Mucosa of descending colon (tissue), 3 donors: ENCODE data around the gene DIAPH2. TPM values are rescaled to one million over a fixed set of nuclear protein-coding genes. Genes with fewer than 3 reads are reported as not detected.
"Not testable (repeated sequence)": the region's sequence is repeated elsewhere in the genome, so short reads cannot be mapped to it uniquely, and the experiment has no call there.

ENCODE experiments used
- ATAC-seq: fragments of 200-7000 bp; cut with Tn5 transposase; one replicate; pipeline ENCODE4 v1.9.1; 2020; ENCODE audit warnings: mild to moderate bottlenecking, moderate library complexity
- DNase-seq, 3 donors: peaks; one replicate each; pipeline ENCODE4 v3.0.0-alpha.2; 2020
- H3K36me3 ChIP-seq: fragments of 200-600 bp; one replicate; pipeline ENCODE4 v1.8.0; 2021; ENCODE audit warnings: low read depth, mild to moderate bottlenecking
- H3K4me1 ChIP-seq: fragments of 200-600 bp; one replicate; pipeline ENCODE4 v1.8.0; 2021; ENCODE audit warnings: low read depth, mild to moderate bottlenecking
- H3K4me3 ChIP-seq: fragments of 200-600 bp; one replicate; pipeline ENCODE4 v1.8.0; 2021; ENCODE audit warnings: mild to moderate bottlenecking
- H3K9me3 ChIP-seq: fragments of 200-600 bp; one replicate; pipeline ENCODE4 v1.8.0; 2021; ENCODE audit warnings: mild to moderate bottlenecking
- intact Hi-C, 2 donors: fragments of 100-400 bp; cut with DNase I in 1 of 2; cut with micrococcal nuclease in 1 of 2; formaldehyde crosslinking; loops; one replicate each; pipeline versions ENCODE4 v1.11.0 to v1.11.1; 2022; cut with DNase I, micrococcal nuclease
- total RNA-seq, 3 donors: library from RNA; stranded (reverse); fragmentation: NEBNext Ultra II Directional in 2 of 3; extraction: Animal tissue kit (Norgen Biotek cat#: 25700) in 2 of 3; gene quantifications; one replicate each; pipeline versions ENCODE4 v1.2.1 to v1.2.4, GENCODE V29; 2021 to 2023
- TF ChIP-seq, protein P1 (sequence below): fragments of 200-600 bp; IDR thresholded peaks from one replicate; pipeline ENCODE4 v1.8.0; 2022; ENCODE audit warnings: antibody characterized with exemption, mild to moderate bottlenecking
- donor health status: DM: no; HTN: no; CAD: no; lungs with moderate emphysema.
- donor health status: DM: no; HTN: no; CAD: no.
- donor health status: DM: no; HTN: yes; CAD: no.

The DIAPH2 gene
- total RNA-seq, 3 donors from 2014 or later: 26.7 to 40.2 (median 29.6) TPM

DNA sequence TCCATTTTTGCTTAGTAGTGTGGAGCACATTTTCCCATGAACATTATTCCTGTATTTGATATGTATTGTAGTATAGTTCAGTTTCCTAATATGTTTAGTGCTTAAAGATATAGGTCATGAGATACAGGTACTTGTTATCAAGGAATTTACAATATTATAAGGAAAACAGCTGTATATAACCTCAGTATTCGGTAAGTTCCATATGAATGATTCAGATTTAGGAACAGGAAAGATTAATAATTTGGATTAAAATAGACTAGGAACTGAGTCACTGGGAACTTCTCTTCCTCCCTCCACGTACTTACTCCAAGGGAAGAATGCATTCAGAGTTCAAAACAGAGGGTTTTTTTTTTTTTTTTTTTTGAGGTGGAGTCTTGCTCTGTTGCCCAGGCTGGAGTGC lies 20.0 kb downstream of the DIAPH2 start:
- ATAC-seq (no peak), DNase-seq (no peak)
- intact Hi-C loops: no loop called here
- Histone ChIP-seq H3K36me3 (no peaks in the 10 kb centered on the region), H3K9me3 (no peaks in the 10 kb centered on the region), H3K4me1 (no peaks in the 10 kb centered on the region), H3K4me3 (no peak overlapping the region)
- TF ChIP-seq, protein P1, sequence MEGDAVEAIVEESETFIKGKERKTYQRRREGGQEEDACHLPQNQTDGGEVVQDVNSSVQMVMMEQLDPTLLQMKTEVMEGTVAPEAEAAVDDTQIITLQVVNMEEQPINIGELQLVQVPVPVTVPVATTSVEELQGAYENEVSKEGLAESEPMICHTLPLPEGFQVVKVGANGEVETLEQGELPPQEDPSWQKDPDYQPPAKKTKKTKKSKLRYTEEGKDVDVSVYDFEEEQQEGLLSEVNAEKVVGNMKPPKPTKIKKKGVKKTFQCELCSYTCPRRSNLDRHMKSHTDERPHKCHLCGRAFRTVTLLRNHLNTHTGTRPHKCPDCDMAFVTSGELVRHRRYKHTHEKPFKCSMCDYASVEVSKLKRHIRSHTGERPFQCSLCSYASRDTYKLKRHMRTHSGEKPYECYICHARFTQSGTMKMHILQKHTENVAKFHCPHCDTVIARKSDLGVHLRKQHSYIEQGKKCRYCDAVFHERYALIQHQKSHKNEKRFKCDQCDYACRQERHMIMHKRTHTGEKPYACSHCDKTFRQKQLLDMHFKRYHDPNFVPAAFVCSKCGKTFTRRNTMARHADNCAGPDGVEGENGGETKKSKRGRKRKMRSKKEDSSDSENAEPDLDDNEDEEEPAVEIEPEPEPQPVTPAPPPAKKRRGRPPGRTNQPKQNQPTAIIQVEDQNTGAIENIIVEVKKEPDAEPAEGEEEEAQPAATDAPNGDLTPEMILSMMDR: no peak

DNA sequence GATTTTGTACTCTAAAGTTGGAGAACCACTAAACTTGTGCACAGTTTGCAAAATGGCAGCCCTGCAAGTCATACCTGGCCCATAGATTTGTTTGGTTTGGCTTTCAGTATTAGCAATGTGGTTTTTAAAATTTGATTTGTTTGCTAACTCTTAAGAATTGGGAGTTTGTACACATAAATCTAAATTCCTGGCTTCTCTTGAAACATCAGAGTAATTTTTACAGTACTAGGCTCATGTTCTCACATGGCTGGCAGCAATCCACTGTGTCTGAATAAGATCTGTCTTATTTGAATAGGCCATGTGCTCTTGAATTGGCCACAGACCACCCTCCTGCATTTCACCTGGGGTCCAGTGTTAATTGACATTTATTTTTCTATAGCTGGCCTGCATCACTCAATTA lies 21.3 kb downstream of the DIAPH2 start:
- TF ChIP-seq, protein P1: no peak
- no peaks in the 10 kb centered on the region for H3K9me3 ChIP-seq
- no peak for DNase-seq
- H3K4me1 ChIP-seq: no peaks in the 10 kb centered on the region
- H3K36me3 ChIP-seq: no peaks in the 10 kb centered on the region
- intact Hi-C loops: no loop called here
- ATAC-seq: no peak
- no peak overlapping the region for H3K4me3 ChIP-seq

DNA sequence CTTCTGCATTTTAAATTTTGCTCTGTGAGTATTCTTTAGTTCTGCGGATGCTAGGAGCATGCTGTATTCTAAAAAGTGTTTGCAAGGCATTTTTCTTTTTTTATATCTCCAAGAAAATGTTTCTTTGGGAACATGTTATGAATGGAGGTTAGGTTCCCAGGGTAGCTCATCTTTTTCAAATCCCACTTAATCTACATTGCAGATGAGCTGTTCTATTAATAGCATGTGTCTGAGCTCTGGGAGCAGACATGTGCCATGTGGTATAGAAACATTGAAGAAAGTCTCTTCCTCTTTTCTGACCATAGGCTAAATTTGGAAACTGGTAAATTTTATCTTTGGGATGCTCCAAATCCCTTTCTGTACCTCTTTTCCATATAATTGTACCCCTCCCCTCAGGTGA lies 23.2 kb downstream of the DIAPH2 start:
- ATAC-seq (no peak), DNase-seq (no peak)
- intact Hi-C loops: no loop called here
- Histone ChIP-seq H3K36me3 (no peaks in the 10 kb centered on the region), H3K4me1 (peaks cover 6% of the 10 kb centered on the region), H3K9me3 (no peaks in the 10 kb centered on the region), H3K4me3 (no peak overlapping the region)
- TF ChIP-seq, protein P1: no peak

DNA sequence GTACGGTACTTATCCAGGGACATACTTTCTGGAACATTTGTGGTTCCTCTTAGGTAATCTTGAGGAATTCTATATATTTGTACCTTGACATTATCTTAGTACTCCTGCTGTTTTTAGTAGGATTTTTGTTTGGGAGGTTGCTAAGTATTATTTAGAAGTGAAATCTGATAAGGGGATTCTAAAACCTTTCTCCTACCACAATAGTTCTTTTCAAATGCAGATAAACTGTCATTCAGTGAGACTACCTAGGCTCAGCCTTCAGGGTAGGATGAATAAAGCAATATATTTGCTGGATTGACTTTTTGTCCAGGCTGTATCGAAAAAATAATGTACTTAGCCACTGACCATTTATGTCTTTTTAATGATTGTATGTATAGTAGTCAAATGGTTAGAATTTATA lies 25.4 kb downstream of the DIAPH2 start:
- DNase-seq (no peak), ATAC-seq (no peak)
- H3K36me3 ChIP-seq: no peaks in the 10 kb centered on the region
- H3K9me3 ChIP-seq: no peaks in the 10 kb centered on the region
- peaks cover 6% of the 10 kb centered on the region for H3K4me1 ChIP-seq
- intact Hi-C loops: no loop called here
- TF ChIP-seq, protein P1: no peak
- H3K4me3 ChIP-seq: no peak overlapping the region

DNA sequence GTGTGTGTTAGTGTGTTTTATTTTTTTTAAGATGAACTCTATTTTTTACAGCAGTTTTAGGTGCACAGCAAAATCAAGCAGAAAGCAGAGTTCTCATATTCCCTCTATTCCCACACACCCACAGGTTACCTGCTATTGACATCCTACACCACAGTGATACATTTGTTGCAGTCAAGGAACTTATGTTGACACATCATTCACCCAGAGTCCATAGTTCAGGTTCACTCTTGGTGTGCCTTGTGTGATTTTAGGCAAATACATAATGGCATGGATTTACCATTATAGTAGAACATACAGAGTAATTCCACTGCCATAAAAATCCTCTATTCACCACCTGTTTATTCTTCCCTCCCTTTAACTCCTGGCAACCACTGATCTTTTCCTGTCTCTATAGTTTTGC lies 28.7 kb downstream of the DIAPH2 start:
- Histone ChIP-seq H3K4me1 (peaks cover 6% of the 10 kb centered on the region), H3K9me3 (no peaks in the 10 kb centered on the region), H3K36me3 (no peaks in the 10 kb centered on the region), H3K4me3 (no peak overlapping the region)
- TF ChIP-seq, protein P1: no peak
- intact Hi-C loops: no loop called here
- ATAC-seq: peak; percentile 98
- DNase-seq: peak in 1 of 3 donors; percentile 38

DNA sequence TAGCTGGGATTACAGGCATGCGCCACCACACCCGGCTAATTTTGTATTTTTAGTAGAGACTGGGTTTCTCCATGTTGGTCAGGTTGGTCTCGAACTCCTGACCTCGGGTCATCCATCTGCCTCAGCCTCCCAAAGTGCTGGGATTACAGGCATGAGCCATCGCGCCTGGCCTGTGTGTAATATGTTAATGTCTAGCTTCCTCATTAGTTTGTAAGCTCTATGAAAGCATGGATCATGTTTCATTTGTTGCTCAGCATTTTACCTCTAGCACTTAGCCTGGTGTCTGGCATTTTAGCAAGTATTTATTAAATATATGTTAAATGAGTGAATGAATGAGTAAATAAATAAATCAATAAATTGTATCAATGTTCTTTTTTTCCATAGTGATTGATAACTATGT lies 29.8 kb downstream of the DIAPH2 start:
- H3K9me3 ChIP-seq, ATAC-seq, H3K4me3 ChIP-seq, H3K36me3 ChIP-seq, H3K4me1 ChIP-seq, intact Hi-C loops: not testable (repeated sequence)
- peak in 1 of 3 donors; percentile 29 for DNase-seq
